ENCODE data around the gene ADARB1. TPM values are rescaled to one million over a fixed set of nuclear protein-coding genes. Genes with fewer than 3 reads are reported as not detected.

Gene ADARB1
- total RNA-seq, 1 donor from 2014 or later: 25.8 TPM

GRCh38 chr21:45211661-45212060 is 137.3 kb downstream of the ADARB1 start:
- no peaks in the 10 kb centered on the region for H3K9me3 ChIP-seq (ENCODE audit: insufficient read depth, low read depth, low read length)
- no peak overlapping the region for H3K4me2 ChIP-seq (ENCODE audit: low read length)
- DNase-seq (ENCODE audit: low read depth): no peak
- H3K36me3 ChIP-seq (ENCODE audit: insufficient read depth, low read length): no peaks in the 10 kb centered on the region
- H3K9me3 Mint-ChIP-seq (ENCODE audit: unreplicated experiment): peaks cover 2% of the 10 kb centered on the region
- H3K27me3 ChIP-seq (ENCODE audit: insufficient read depth, low read length): no peaks in the 10 kb centered on the region
- TF ChIP-seq EZH2 (IDR thresholded peaks at IDR 0.05; ENCODE audit: insufficient read depth, low read length): no peak
- no peak for TF ChIP-seq CTCF (IDR thresholded peaks at IDR 0.05; ENCODE audit: insufficient read depth, low read depth, low read length)
- no peak overlapping the region for H3K27ac Mint-ChIP-seq (ENCODE audit: unreplicated experiment)
- no peak overlapping the region for H3K4me3 Mint-ChIP-seq (ENCODE audit: unreplicated experiment)
- H3K9ac ChIP-seq (ENCODE audit: low read length): no peak overlapping the region
- H2AFZ ChIP-seq (ENCODE audit: low read depth, low read length): no peak overlapping the region
- peaks cover 21% of the 10 kb centered on the region for H3K36me3 Mint-ChIP-seq (ENCODE audit: low read depth, unreplicated experiment)
- H3K27me3 Mint-ChIP-seq (ENCODE audit: low read depth, unreplicated experiment): no peaks in the 10 kb centered on the region
- H3K4me3 ChIP-seq (ENCODE audit: insufficient read depth, low read depth, low read length): no peak overlapping the region
- peaks cover 7% of the 10 kb centered on the region for H3K4me1 ChIP-seq (ENCODE audit: insufficient read depth, low read length)
- peaks cover 17% of the 10 kb centered on the region for H3K4me1 Mint-ChIP-seq (ENCODE audit: low read depth, unreplicated experiment)
- H3K27ac ChIP-seq (ENCODE audit: low read depth, low read length): no peak overlapping the region
- H3K79me2 ChIP-seq (ENCODE audit: insufficient read depth, low read length): no peaks in the 10 kb centered on the region
- no peaks in the 10 kb centered on the region for H4K20me1 ChIP-seq (ENCODE audit: insufficient read depth, low read length)
- no peak for FAIRE-seq

DNA sequence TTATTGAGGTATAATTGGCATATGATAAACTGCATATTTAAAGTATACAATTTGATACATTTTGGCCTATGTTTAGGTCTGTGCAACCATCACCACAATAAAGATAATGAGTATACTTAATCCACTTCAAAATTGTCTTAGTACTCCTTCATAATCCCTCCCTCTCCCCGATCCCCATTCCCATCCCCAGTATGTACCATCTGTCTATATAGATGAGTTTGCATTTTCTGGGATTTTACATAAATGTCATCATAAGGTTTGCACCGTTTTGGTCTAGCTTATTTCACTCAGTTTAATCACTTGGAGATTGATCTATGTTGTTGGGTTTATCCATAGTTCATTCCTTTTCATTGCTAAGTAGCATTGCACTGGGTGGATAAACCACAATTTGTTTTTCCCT is 139.0 kb downstream of the ADARB1 start:
- Mint-ChIP-seq H3K36me3 (ENCODE audit: low read depth, unreplicated experiment) (peaks cover 26% of the 10 kb centered on the region), H3K9me3 (ENCODE audit: unreplicated experiment) (peaks cover 4% of the 10 kb centered on the region), H3K27ac (ENCODE audit: unreplicated experiment) (no peak overlapping the region), H3K4me3 (ENCODE audit: unreplicated experiment) (no peak overlapping the region), H3K27me3 (ENCODE audit: low read depth, unreplicated experiment) (no peaks in the 10 kb centered on the region), H3K4me1 (ENCODE audit: low read depth, unreplicated experiment) (peaks cover 13% of the 10 kb centered on the region)
- Histone ChIP-seq H3K4me3 (ENCODE audit: insufficient read depth, low read depth, low read length) (no peak overlapping the region), H3K4me1 (ENCODE audit: insufficient read depth, low read length) (peaks cover 5% of the 10 kb centered on the region), H4K20me1 (ENCODE audit: insufficient read depth, low read length) (no peaks in the 10 kb centered on the region), H2AFZ (ENCODE audit: low read depth, low read length) (no peak overlapping the region), H3K79me2 (ENCODE audit: insufficient read depth, low read length) (no peaks in the 10 kb centered on the region), H3K9ac (ENCODE audit: low read length) (no peak overlapping the region), H3K9me3 (ENCODE audit: insufficient read depth, low read depth, low read length) (no peaks in the 10 kb centered on the region), H3K27me3 (ENCODE audit: insufficient read depth, low read length) (no peaks in the 10 kb centered on the region), H3K4me2 (ENCODE audit: low read length) (no peak overlapping the region), H3K36me3 (ENCODE audit: insufficient read depth, low read length) (no peaks in the 10 kb centered on the region), H3K27ac (ENCODE audit: low read depth, low read length) (no peak overlapping the region)
- DNase-seq (ENCODE audit: low read depth): no peak
- FAIRE-seq: no peak
- TF ChIP-seq CTCF (IDR thresholded peaks at IDR 0.05; ENCODE audit: insufficient read depth, low read depth, low read length): no peak
- TF ChIP-seq EZH2 (IDR thresholded peaks at IDR 0.05; ENCODE audit: insufficient read depth, low read length): no peak

- Histone ChIP-seq H3K79me2 (ENCODE audit: insufficient read depth, low read length) (no peaks in the 10 kb centered on the region), H4K20me1 (ENCODE audit: insufficient read depth, low read length) (no peaks in the 10 kb centered on the region), H3K4me1 (ENCODE audit: insufficient read depth, low read length) (peaks cover 4% of the 10 kb centered on the region), H2AFZ (ENCODE audit: low read depth, low read length) (no peak overlapping the region), H3K36me3 (ENCODE audit: insufficient read depth, low read length) (no peaks in the 10 kb centered on the region), H3K9ac (ENCODE audit: low read length) (no peak overlapping the region), H3K27me3 (ENCODE audit: insufficient read depth, low read length) (no peaks in the 10 kb centered on the region), H3K27ac (ENCODE audit: low read depth, low read length) (no peak overlapping the region), H3K9me3 (ENCODE audit: insufficient read depth, low read depth, low read length) (no peaks in the 10 kb centered on the region), H3K4me3 (ENCODE audit: insufficient read depth, low read depth, low read length) (no peak overlapping the region), H3K4me2 (ENCODE audit: low read length) (no peak overlapping the region)
- no peak for DNase-seq (ENCODE audit: low read depth)
- H3K27me3 Mint-ChIP-seq (ENCODE audit: low read depth, unreplicated experiment): no peaks in the 10 kb centered on the region
- no peak for FAIRE-seq
- no peak for TF ChIP-seq EZH2 (IDR thresholded peaks at IDR 0.05; ENCODE audit: insufficient read depth, low read length)
- TF ChIP-seq CTCF (IDR thresholded peaks at IDR 0.05; ENCODE audit: insufficient read depth, low read depth, low read length): no peak
- peaks cover 23% of the 10 kb centered on the region for H3K36me3 Mint-ChIP-seq (ENCODE audit: low read depth, unreplicated experiment)
- no peak overlapping the region for H3K27ac Mint-ChIP-seq (ENCODE audit: unreplicated experiment)
- peaks cover 19% of the 10 kb centered on the region for H3K4me1 Mint-ChIP-seq (ENCODE audit: low read depth, unreplicated experiment)
- no peak overlapping the region for H3K4me3 Mint-ChIP-seq (ENCODE audit: unreplicated experiment)
- peaks cover 4% of the 10 kb centered on the region for H3K9me3 Mint-ChIP-seq (ENCODE audit: unreplicated experiment)
Observed at GRCh38 chr21:45215213-45215612, 140.8 kb downstream of the ADARB1 start.

Measured in astrocyte (in vitro differentiated cells and primary cell).